Measurements from ENCODE around the gene ENAM.

The ENAM gene

GRCh38 chr4:70628444-70628843, at the start of gene ENAM:
ENAM (plus strand) TSS chr4:70628744; CDS start chr4:70629501, 757 bp downstream.
- no peak for DNase-seq

GRCh38 chr4:70581980-70582379, 46.6 kb upstream of the ENAM start:
- no peak for DNase-seq

GRCh38 chr4:70583952-70584834, 44.4 kb upstream of the ENAM start:
- DNase-seq = peak; percentile 53

- no peak for DNase-seq
These were observed 41.7 kb upstream of the ENAM start for GRCh38 chr4:70586841-70587240.

DNA sequence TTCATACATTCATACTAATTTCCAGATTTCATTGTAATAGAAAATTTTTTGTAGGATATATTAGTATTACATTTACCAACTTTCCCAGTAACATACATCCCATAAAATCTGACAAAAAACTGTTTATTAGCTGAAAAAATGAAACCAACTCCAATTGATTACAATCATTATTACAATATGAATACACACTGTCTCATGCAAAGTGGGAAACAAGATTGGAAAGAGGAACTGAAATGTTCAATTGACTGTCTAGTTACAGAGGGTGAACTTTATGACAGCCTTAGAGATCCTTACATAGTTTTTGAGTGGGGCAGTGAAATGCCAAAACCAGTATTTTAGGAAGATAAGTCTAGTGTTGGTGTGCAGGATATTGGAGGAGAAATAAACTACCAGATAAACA, 38.8 kb upstream of the ENAM start:
- DNase-seq = no peak

DNA sequence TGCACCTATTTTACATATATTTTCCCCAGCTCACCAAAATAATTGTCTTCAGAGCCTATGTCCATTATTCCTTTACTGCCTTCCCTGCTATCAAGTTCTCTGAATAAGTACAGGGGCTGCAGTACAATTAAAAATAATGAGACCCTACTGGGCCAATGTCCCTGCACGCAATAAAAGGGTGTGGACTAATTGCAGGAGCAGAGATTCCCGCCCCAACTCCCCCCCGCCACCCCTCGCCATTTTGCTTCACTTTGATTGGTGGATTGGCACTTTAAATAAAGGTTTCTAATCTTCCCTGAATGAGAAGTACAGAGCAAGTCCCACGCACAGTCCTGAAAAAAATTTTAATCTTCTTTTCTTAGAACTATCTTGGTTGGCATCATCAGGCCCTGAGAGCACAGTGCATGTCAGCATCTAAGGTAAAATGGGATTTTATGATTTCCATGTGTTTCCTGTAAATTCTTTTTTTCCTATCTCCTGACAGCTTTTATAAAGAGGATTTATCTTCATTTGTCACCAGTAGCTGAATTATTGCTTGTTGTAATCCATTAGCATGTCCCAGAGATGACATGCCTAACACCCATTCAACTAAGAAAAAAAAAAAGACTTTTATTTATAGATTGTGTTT, 36.5 kb upstream of the ENAM start, which contains the start of gene AMBN:
AMBN (plus strand) TSS at position 302 of the 628 bp plus-strand sequence; CDS start at position 405, 103 bp downstream.
- DNase-seq = no peak

GRCh38 chr4:70594196-70594595, 34.3 kb upstream of the ENAM start:
- DNase-seq = no peak

- no peak for DNase-seq
These were observed 28.2 kb upstream of the ENAM start for GRCh38 chr4:70600305-70600704.

DNA sequence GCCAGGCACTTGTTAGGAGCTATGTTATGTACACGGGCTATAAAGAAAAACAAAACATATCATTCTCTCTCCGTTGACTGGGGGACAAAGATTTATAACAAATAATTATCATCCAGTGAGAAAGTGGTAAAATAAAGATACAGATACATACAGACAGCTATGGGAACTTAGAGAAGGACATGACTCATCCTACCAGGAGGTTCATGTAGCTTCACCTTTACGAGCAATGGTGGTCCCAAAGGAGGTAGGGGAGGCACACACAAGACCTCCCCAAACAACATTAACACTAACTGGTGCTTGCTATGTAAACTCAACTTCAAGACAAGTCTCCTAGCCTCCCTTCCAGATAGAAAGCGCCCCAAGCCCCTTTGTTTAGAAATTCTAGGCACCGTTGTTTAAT, 27.6 kb upstream of the ENAM start:
- DNase-seq = no peak

- peak; percentile 72 for DNase-seq
These were observed 27.0 kb upstream of the ENAM start for GRCh38 chr4:70601422-70602039.

DNA sequence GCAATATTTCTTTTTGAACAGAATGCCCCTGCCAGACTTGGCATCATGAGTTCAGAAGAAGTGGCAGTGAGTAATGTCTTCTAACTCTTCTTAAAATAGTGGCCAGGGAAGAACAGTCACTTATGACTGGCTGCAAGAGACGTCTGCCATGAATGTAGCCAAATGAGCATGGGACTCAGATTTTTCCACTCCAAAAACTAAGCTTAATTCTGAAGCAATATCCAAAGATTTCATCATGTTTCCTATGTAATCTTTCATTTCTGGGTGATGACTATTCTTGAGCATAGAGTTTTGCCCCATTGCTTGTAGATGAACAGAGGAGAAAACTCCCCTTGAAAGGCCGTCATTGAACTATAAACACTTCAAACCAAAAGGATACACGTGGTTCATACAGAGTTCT, 24.7 kb upstream of the ENAM start:
- DNase-seq = no peak

DNA sequence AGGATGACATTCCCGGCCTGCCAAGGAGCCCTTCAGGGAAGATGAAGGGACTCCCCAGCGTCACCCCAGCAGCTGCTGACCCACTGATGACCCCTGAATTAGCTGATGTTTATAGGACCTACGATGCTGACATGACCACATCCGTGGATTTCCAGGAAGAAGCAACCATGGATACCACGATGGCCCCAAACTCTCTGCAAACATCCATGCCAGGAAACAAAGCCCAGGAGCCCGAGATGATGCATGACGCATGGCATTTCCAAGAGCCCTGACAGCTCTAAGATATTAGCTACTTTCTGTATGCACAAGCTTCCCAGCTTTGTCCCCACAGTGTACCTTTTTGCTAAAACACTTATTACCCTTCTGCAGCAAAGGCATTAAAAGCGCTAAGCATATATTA, 22.1 kb upstream of the ENAM start:
- DNase-seq = no peak

DNA sequence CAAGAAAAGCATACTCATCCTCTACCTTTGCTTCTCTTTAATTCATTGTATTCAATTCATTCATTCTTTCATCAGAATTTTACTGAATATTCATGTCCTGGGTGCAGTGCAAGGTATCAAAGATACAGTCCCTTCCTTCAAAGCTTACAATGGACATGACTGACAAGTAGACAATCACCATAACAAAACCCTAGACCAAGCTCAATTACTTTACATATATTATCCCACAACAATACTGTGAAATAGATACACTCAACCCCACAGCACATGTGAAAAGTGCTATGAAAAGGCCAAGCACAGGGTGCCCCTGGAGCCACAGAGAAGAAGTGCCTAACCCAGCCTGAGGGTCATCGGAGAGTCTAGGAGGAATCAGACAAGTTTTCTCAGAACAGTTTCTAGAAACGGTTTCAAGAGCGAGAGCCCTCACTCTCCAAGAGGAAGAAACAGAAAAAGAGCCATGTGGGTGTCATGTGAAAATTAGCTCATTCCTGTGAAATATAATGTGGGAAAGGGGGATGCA, 21.1 kb upstream of the ENAM start:
- no peak for DNase-seq

GRCh38 chr4:70608324-70608723, 20.2 kb upstream of the ENAM start:
- no peak for DNase-seq

DNA sequence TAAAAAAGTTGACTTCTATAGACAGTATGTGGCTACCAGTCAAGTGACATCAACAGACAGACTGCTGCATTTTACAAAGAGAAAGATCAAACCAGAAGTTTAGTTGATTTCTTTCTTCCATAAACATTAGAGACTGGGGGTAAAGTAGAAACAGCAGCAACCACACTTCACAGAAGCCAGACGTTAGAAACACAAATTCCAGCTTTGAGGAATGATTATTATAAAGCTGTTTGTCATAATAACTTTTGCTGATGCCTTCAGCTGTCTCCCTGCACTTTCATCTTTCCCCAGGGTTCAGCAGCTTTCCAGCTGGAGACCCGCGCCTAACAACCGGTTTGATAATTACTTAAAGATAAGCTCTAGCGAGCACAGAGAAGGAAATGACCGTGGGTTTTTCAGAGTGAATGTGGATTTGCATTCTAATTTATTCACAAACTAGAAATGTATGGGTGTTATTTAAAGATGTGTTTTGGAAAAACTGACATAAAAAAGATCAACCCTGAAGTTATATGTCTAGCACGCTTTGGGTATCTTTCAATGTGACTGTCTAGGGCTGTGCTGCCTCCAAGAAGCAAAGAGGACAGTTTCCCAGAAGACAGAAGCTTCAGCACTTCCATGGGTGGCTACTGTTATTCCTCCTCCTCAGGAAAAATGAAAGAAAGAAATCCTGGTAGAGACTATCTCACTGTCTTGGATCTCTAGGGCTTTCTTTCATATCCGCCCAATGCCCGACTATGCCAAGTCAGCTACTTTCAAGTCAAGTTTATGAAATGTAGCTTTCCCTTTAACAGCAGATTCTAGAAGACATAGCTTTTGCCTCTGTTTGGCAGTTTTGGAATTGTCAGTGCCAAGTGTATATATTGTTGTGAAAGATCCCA, 15.0 kb upstream of the ENAM start:
- no peak for DNase-seq

DNA sequence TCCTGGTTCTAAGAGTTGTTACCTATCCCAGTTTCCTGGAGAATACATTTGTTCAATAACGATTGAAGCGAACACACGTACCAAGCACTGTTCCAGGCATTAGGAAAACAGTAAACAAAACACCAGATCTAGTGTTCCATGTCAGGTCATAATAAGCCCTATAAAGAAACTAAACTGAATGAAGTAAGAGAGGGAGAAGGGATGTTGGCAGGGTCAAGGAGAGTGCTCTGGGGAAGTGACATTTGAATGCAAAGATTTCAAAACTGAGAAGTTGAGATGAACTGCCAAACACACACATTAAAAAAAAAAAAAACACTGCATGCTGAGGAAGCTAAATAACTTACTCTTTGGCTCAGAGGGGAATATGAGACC, 14.4 kb upstream of the ENAM start:
- DNase-seq = no peak

DNA sequence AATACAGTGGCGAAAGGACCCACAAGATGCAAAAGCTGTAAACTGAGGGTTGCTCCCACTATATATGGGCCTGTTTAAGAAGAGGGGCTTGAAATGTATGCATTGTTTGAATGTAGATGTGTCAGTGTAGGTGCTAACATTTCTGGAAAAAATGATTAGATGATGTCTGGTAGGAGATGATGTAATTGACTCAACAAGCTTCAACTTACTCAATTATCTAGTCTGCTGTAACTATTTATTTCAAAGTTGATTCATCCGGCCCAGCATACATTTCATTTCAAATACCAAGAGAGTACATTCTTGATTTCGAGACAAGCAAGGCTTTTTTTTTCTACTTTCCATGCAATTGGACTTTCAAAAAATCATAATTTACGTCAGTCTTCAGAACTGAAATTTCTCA, 9.3 kb upstream of the ENAM start:
- DNase-seq = no peak

DNA sequence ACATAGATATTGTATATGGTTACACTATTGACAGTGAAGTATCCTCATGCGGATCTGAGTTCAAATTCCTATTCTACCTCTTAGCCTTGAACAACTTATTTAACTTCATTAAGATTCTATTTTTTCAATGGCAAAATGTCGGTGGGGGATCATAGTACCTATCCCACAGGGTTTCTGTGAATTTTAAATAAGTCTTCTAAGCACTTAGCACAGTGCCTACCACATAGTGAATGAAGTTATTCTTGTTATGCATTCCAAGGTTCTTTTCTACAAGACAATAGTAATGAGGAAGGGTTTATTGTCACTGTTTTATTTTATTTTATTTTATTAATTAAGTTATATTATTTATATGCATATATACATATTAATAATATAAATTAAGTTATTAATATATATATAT, 8.8 kb upstream of the ENAM start:
- no peak for DNase-seq

DNA sequence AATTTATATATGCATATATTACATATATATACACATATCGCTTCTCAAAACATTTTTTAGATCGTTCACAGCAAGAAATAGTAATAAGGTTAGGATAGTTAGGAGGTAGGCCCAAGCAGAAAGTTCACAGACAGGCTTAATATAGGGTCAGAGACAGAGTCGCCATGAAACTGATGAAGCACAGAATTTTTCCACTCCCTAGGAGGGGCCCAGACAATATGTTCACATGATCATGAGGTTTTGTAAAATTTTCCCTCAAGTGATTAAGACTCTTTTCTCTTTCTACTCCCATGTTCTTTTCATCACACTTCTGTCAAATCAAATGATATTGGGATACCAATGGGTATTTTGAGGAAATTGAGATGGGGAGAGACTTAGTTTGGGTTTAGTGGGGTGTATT, 5.2 kb upstream of the ENAM start:
- no peak for DNase-seq

GRCh38 chr4:70624226-70624793, 4.2 kb upstream of the ENAM start:
- no peak for DNase-seq

DNA sequence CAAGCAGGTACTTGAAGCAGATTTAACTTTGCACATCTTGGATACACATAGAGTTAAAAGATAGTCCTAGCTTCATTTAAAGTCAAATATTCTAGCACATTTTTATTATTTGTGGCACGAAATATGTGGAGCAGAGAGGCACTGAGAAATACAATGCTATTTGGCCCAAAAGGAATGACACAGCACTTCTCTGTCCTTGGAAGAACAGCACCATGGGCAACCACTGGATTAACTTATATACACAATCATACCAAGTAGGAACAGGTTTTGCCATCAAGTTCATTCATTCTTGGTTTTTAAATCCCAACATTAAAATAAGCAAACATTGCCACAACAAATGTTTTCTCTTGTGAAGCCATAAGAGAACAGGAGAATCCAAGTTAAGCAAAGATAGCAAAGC, 924 bp upstream of the ENAM start:
- no peak for DNase-seq

DNA sequence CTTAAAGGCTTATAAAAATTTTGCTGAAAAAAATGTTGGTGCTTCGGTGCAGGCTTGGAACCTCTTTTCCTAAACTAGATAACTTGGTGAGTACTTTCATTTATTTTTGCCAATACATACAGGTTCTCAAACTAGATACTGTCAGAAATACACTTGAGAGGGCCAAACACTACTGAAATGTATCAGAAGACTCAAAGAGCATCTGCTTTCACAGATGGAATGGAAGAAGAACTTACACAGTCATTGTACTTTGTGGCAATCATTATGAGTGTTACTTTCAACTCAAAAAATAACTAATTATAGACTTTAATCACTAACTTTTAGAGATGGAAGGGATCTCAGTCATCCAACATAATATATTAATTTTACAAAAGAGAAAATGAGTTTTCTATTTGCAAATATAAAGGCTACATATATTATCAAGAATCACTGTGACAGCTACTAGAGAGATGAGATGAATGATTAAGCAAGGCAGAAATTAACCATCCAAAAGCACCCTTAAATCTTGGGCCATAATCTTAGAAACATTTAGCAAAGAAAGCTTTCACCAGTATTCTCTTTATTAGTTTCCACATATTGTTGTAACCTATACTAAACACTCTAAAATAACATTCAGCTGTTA, 1.0 kb downstream of the ENAM start:
- DNase-seq = no peak
